Measurements from ENCODE around the gene ARHGEF40. TPM values are rescaled to one million over a fixed set of nuclear protein-coding genes. Genes with fewer than 3 reads are reported as not detected.

The ARHGEF40 gene
- polyA plus RNA-seq, 4 donors, result 71.5 to 85.4 (median 78.9) TPM

DNA sequence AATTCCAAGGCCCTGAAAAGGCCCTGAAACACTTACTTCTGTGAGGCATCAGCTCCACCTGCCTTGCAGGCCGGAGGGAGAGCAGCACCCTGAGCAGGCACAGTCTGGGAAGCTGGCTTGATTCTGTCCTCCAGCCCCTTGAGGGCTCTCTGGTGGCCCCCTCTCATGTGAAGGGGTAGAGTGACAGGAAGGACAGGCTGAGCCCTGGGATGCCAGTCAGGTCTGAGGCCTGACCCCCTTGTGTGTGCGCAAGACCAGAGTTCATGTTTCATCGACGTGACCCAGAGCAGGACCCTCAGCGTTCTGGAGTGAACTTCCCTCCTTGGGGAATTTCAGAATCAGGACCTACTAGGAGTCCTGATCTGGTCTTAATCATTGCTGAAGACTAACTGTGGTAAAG, 11.2 kb upstream of the ARHGEF40 start:
- no peak for DNase-seq (ENCODE audit: low read depth in 4 of 4, low spot score in 3 of 4)

DNA sequence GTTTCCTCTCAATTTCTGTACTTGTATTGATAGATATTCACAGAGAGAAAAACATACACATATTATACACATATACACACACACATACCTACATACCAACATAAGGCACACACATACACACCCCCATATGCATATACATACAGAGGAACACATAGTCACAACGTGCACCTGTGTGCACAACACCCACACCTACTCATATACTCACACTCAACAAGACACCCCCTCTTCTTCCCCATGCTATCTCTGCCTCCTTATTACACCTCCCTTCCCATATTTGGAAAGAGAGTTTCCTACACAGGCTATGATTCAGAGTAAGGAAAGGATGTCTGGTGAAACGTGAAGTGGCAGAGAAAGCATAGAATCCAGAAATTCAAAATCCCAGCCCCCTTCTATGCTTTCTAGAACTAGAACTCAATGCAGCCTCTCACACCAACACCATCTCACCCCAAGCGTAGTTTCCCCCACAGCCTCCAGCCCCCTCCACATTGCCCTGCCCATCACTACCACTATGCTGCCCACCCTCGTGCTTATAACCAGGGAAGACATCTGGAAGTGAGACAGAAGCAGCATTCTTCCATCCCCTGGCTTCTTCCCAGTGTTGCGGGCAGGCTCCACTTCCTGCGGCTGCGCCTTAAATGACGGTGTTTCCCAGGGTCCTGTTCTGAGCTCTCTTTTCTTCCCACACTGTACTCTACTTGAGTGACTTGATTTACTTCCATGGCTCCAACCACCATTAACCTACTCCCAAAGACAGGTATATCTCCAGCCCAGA, 10.1 kb upstream of the ARHGEF40 start:
- DNase-seq (ENCODE audit: low read depth in 4 of 4, low spot score in 3 of 4), result no peak

GRCh38 chr14:21060614-21061346, 9.3 kb upstream of the ARHGEF40 start:
- DNase-seq (ENCODE audit: low read depth in 4 of 4, low spot score in 3 of 4), result no peak

DNA sequence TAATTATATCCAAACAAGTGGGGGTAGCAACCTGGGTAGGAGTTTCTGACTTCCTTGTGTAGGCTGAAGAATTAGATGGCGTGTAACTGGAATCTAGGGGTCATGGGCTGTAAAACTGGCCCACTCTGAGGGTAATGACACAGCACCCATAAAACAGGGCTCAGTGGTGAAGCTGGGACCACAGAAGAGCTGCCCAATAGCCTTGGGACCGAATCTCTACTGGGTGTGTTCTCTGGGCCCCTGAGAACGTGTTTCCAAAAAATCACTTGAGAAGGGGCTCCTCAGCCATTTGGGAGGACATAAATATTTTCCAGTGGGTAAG, 8.8 kb upstream of the ARHGEF40 start:
- DNase-seq (ENCODE audit: low read depth in 4 of 4, low spot score in 3 of 4), result no peak

DNA sequence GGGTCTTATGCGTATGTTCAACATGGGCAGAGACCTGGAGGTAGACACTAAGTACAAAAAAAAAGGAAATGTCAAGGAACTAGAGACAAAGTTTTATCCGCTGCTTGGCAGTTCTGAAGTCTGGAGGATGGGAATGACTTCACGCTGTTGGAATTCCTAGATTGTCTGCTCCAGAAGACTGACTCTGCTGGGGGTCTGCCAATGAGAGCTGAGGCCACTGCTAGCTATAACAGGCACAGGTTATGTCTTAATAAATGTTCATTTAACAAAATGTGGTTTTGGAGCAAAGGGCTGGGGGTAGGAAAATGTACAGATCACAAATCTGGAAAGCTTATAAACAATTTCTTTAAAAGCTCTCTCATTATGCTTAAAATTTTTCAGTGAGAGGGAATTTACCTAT, 6.6 kb upstream of the ARHGEF40 start:
- no peak for DNase-seq (ENCODE audit: low read depth in 4 of 4, low spot score in 3 of 4)

DNA sequence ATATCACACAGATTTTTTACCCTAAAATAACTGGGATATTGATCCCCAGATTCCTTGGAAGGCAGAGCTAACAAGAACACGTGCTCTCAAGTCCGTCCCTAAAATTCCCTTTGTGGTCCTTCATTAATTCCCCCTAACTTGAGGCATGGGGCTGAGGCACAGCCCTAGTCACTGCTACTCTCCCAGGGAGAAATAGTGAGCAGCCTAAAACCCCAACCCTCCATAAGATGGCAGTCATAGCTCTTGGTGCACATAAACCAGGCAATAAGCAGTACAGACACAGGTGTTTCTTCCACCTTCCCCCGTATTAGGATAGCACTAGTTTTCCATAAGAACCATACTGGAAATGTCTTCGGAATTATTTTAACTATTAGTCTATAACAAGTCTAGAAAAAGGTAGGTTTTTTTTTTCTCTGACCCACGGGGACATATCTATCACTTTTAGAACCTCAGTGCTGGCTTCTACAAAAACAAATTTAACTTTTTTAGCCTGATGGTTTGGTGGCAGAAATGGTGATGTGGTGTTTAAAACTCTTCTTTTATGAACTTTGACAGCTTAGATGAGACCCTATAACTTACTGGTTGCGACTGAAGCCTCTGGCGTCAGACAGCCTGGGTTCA, 3.1 kb upstream of the ARHGEF40 start:
- DNase-seq (ENCODE audit: low read depth in 4 of 4, low spot score in 3 of 4), result no peak

DNA sequence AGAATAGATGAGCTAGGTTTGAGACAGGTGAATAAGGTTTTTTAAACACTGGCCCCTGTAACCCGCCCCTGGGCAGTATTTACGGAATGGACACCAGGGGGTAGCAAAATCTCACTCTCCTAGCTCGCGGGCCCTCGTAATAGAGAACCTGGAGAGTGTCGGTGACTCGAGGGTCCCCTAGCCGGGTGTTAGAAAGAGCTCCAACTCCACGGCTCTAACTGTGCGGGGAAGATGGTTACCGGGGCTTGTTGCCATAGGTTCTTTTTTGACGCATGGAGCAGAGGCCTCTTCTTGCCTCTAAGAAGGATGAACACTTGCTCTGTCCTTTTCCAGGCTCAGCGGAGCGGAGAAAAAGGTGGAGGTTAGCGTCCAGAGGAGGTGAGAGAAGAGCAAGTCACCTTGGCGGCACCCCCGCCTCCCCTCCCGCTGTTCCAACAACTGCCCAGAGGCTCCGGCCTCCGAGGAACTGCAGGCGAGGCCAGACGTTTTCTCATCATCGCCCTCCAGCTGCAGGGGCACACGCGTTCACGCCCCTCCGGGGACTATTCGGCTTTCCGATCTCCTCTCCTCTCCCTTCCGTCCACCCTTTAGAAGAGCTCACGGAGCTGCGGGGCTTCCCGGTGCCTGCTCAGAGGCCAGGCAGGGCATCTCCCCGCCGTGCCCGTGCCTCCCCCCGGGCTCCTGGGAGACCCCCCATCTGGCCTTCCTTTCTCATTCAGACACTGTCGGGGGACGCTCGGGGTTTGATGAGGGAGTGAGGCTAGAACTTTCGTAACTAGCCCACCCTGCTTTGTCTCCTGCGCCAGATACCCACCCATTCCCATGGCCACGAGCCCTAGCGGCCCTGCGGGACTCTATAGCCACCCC, 1.4 kb upstream of the ARHGEF40 start:
- peak in 1 of 4 donors; percentile 41 for DNase-seq (ENCODE audit: low read depth in 4 of 4, low spot score in 3 of 4)

DNA sequence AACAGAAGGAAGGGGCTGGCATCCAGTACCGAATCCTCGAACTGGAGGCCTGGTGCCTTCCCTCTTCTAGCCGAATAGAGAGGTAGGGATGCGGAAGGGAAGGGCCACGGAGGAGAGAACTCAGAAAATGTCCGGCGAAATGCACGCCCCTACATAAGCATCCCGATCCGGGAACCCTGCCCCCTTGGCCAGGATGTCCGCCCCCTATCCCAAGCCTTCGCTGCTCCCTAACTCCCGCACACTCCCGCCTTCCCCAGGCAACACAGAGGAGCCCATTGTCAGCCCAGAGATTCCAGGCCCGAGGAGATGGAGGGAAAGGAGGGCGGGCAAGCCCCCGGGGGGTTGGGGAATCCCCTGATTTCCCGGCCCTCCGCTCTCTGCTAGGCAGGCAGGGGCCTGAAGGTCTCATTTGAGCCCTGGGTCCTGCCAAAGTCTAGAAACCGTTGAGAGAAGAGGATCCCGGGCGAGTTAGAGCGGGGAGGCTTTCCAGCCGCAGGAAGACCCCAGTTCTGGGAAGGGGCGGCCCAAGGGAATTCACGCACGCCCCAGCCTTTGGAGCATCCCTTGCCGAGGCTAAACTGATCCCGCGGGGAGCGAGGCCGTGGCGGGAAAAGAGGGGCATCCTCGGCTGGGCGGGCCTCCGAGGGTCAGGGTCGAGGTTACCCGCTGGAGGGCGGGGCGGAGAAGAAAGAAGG, 569 bp upstream of the ARHGEF40 start:
- DNase-seq (ENCODE audit: low read depth in 4 of 4, low spot score in 3 of 4), result peak in 2 of 4 donors; percentile 25 to 55

DNA sequence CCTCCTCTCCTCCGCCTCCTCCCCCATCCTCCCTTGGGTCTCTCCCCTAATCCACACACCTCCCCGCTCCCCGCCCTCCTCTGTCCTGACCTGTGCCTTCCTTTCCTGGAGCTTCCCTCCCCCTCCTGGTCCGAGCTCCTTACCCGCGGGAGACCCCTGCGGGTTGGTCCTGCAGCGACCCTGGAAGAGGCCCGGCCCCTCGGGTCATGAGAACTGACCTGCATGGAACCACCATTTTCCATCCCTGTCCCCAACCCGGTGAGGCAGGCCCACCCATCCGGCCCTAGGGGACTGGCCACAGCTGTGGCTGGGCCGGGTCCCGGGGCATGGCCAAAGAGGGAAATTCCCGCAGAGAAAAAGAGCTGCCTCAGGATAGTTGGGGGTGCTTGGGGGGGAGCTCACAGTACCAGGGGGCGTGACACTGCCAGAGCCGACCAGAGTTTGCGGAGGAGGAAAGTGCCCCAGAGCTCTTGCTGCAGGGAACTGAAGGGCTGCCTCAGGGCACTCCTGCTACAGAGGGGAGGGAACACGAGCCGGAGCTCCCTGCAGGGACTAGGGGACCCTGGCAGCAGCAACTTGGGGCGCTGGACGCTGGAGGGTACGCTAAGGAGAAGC, 613 bp downstream of the ARHGEF40 start:
- DNase-seq (ENCODE audit: low read depth in 4 of 4, low spot score in 3 of 4), result peak in 1 of 4 donors; percentile 62

GRCh38 chr14:21071225-21072030, 1.3 kb downstream of the ARHGEF40 start:
- DNase-seq (ENCODE audit: low read depth in 4 of 4, low spot score in 3 of 4), result peak in 2 of 4 donors; percentile 80 to 86

DNA sequence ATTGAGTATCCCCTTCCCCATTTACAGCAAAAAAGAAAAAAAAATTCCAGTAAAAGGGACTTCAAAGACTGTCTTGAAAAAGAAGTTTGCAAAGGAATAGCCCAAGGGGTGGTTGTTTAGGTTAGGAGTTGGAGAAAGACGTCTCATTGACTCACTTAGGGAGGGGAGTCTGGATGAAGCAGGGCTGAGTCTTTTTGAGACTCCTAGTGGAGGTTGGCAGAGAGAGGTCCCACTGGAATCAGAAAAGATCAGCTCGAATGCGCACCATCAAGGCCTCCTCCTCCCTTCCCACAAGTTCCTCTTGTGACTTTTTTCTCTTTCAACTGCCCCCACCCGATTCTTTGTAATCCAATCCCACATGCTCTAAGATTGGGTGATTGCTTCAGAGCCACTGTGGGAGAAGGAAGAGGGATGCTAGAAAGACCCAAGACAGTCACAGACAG, 1.9 kb downstream of the ARHGEF40 start:
- DNase-seq (ENCODE audit: low read depth in 4 of 4, low spot score in 3 of 4), result peak in 2 of 4 donors; percentile 29 to 37

DNA sequence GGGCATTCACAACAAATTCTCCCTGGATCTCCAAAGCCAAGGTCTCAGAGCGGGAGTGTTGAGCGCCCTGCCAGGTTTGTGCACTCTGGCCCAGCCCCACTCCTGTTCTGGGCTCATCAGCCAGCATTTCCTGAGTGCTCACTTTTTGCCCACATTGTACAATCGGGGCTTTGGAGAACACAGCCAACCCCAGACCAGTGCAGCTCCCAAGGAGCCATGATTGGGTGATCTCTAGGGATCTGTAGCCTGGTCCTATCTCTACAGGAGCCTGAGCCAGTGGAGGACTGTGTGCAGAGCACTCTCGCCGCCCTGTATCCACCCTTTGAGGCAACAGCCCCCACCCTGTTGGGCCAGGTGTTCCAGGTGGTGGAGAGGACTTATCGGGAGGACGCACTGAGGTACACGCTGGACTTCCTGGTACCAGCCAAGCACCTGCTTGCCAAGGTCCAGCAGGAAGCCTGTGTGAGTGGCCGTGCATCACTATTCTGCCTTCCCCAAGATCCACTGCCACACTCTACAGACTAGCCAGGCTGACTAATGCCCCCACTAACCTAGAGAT, 2.8 kb downstream of the ARHGEF40 start:
- DNase-seq (ENCODE audit: low read depth in 4 of 4, low spot score in 3 of 4), result no peak

GRCh38 chr14:21073921-21074320, 3.8 kb downstream of the ARHGEF40 start:
- DNase-seq (ENCODE audit: low read depth in 4 of 4, low spot score in 3 of 4), result no peak

DNA sequence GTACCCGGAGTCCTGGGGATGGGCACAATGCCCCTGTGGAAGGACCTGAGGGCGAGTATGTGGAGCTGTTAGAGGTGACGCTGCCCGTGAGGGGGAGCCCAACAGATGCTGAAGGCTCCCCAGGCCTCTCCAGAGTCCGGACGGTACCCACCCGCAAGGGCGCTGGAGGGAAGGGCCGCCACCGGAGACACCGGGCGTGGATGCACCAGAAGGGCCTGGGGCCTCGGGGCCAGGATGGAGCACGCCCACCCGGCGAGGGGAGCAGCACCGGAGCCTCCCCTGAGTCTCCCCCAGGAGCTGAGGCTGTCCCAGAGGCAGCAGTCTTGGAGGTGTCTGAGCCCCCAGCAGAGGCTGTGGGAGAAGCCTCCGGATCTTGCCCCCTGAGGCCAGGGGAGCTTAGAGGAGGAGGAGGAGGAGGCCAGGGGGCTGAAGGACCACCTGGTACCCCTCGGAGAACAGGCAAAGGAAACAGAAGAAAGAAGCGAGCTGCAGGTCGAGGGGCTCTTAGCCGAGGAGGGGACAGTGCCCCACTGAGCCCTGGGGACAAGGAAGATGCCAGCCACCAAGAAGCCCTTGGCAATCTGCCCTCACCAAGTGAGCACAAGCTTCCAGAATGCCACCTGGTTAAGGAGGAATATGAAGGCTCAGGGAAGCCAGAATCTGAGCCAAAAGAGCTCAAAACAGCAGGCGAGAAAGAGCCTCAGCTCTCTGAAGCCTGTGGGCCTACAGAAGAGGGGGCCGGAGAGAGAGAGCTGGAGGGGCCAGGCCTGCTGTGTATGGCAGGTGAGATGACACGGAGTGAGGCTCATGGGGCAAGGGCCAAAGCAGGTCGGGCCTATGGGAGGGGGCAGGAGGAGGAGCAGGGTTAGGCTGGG, 4.5 kb downstream of the ARHGEF40 start:
- DNase-seq (ENCODE audit: low read depth in 4 of 4, low spot score in 3 of 4), result no peak

DNA sequence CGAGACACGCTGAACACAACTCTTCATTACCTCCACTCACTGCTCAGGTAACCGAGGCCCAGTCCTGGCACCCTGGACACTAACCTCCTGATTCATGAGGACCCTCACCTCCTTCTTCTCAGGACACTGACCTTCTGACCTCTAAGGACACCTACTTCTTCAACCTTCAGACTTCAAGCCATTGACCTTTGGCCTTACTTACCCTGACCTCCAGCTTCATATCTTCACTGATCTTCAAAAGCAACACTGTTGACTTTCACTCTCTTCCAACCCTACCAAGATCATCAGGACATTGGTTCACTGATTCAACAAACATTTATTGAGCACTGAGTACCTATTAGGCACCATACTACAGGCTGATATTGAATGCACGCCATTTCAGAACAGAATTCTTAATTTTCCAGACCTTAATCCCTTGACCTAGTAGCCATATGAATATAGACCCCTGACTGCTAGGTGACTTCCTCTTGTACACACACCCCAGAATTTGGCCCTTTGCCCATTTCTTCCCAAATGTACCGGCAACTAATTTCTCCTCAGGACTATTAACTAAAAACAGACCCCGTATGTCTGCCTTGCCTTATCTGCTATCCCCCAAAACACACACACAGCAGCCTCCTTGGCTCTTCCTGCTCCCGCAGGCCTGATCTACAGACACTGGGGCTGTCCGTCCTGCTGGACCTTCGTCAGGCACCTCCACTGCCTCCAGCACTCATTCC, 5.8 kb downstream of the ARHGEF40 start:
- DNase-seq (ENCODE audit: low read depth in 4 of 4, low spot score in 3 of 4), result no peak

DNA sequence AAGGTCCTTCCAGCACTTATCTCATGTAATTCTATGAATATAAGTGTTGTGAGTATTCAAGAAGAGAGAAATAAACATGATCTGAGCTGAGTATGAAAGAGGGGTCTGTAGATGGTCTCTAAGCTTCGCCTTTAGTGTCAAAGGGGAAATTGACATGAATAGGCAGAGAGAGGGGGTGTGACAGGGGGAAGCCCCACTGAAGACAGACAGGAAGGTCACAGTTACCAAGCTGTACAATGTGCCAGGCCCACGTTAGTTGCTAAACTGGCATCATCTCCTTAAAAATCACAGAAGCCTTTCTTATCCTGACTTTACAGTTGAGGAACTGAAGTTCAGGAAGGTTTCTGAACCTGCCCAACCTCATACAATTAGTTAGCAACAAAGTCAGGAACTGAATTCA, 7.6 kb downstream of the ARHGEF40 start:
- DNase-seq (ENCODE audit: low read depth in 4 of 4, low spot score in 3 of 4), result no peak

GRCh38 chr14:21078287-21078686, 8.2 kb downstream of the ARHGEF40 start:
- DNase-seq (ENCODE audit: low read depth in 4 of 4, low spot score in 3 of 4), result no peak

Data from right renal pelvis (tissue), 4 donors.